ENCODE data around the gene CTNNA2.
"Not testable (repeated sequence)": the region's sequence is repeated elsewhere in the genome, so short reads cannot be mapped to it uniquely, and the experiment has no call there.

Gene CTNNA2

DNA sequence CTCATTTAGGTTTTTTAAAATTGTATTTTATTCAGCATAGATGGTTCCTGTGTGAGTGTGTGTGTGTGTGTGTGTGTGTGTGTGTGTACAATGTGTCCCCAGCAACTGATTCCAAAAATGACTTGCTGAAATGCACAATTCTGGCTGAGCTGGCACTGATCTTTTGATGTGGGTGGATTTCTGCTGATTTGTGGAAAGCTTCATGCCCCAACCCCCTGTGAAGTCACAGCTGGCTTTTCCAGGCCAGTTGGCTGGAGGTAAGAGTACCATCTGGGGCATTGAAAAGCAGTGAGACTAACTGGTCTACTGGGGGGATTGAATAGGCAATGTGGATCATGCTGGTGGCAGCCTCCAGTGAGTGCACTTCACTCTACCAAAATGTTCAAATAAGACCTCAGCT lies 604.5 kb downstream of the CTNNA2 start:
- H3K36me3 ChIP-seq (ENCODE audit: control insufficient read depth, insufficient read depth, low read length) = no peaks in the 10 kb centered on the region
- no peaks in the 10 kb centered on the region for H3K4me1 ChIP-seq (ENCODE audit: control insufficient read depth, insufficient read depth, low read length)
- no peaks in the 10 kb centered on the region for H3K9me3 ChIP-seq (ENCODE audit: control insufficient read depth, insufficient read depth, low read length)
- no peak overlapping the region for H3K9ac ChIP-seq (ENCODE audit: low read depth, low read length)
- H3K4me3 ChIP-seq (ENCODE audit: low read depth, low read length) = no peak overlapping the region
- no peaks in the 10 kb centered on the region for H3K27me3 ChIP-seq (ENCODE audit: control insufficient read depth, insufficient read depth, low read length)

- H3K9ac ChIP-seq (ENCODE audit: low read depth, low read length) = no peak overlapping the region
- no peaks in the 10 kb centered on the region for H3K9me3 ChIP-seq (ENCODE audit: control insufficient read depth, insufficient read depth, low read length)
- H3K36me3 ChIP-seq (ENCODE audit: control insufficient read depth, insufficient read depth, low read length) = no peaks in the 10 kb centered on the region
- no peak overlapping the region for H3K4me3 ChIP-seq (ENCODE audit: low read depth, low read length)
- no peaks in the 10 kb centered on the region for H3K4me1 ChIP-seq (ENCODE audit: control insufficient read depth, insufficient read depth, low read length)
- H3K27me3 ChIP-seq (ENCODE audit: control insufficient read depth, insufficient read depth, low read length) = no peaks in the 10 kb centered on the region
Observed at GRCh38 chr2:80120866-80121265, 608.0 kb downstream of the CTNNA2 start.

- H3K27me3 ChIP-seq (ENCODE audit: control insufficient read depth, insufficient read depth, low read length) = no peaks in the 10 kb centered on the region
- no peak overlapping the region for H3K9ac ChIP-seq (ENCODE audit: low read depth, low read length)
- H3K4me1 ChIP-seq (ENCODE audit: control insufficient read depth, insufficient read depth, low read length) = no peaks in the 10 kb centered on the region
Observed at GRCh38 chr2:80122675-80123074, 609.8 kb downstream of the CTNNA2 start.

GRCh38 chr2:80126596-80127189 lies 613.8 kb downstream of the CTNNA2 start:
- H3K4me3 ChIP-seq (ENCODE audit: low read depth, low read length) = no peak overlapping the region
- H3K9me3 ChIP-seq (ENCODE audit: control insufficient read depth, insufficient read depth, low read length) = no peaks in the 10 kb centered on the region
- H3K9ac ChIP-seq (ENCODE audit: low read depth, low read length) = no peak overlapping the region
- H3K36me3 ChIP-seq (ENCODE audit: control insufficient read depth, insufficient read depth, low read length) = no peaks in the 10 kb centered on the region
- no peaks in the 10 kb centered on the region for H3K27me3 ChIP-seq (ENCODE audit: control insufficient read depth, insufficient read depth, low read length)
- no peaks in the 10 kb centered on the region for H3K4me1 ChIP-seq (ENCODE audit: control insufficient read depth, insufficient read depth, low read length)

More at GRCh38 chr2:80122675-80123074, 609.8 kb downstream of the CTNNA2 start:
- no peaks in the 10 kb centered on the region for H3K36me3 ChIP-seq (ENCODE audit: control insufficient read depth, insufficient read depth, low read length)
- H3K4me3 ChIP-seq (ENCODE audit: low read depth, low read length) = no peak overlapping the region
- no peaks in the 10 kb centered on the region for H3K9me3 ChIP-seq (ENCODE audit: control insufficient read depth, insufficient read depth, low read length)

DNA sequence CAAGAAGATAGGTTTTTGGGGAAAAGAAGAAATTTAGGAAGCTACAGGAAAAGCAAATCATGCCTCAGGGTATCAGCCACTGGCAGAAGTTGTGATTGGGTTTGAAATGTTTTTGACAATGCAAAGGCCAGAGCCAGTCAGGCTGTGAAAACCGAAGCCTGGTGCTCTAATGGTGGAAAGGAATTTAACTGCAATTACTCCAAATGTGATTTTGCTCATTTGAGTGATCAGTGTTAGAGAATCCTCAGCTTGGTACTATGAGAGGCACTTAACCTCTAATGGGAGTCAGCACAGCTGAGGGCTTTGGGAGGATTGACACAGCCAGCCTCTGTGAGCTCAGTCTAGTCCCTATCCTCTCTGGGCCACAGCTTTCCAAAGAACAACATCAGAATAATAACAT lies 615.2 kb downstream of the CTNNA2 start:
- H3K36me3 ChIP-seq (ENCODE audit: control insufficient read depth, insufficient read depth, low read length) = no peaks in the 10 kb centered on the region

GRCh38 chr2:80132281-80132680 lies 619.4 kb downstream of the CTNNA2 start:
- H3K36me3 ChIP-seq (ENCODE audit: control insufficient read depth, insufficient read depth, low read length) = no peaks in the 10 kb centered on the region
- no peaks in the 10 kb centered on the region for H3K9me3 ChIP-seq (ENCODE audit: control insufficient read depth, insufficient read depth, low read length)
- H3K4me1 ChIP-seq (ENCODE audit: control insufficient read depth, insufficient read depth, low read length) = no peaks in the 10 kb centered on the region
- no peak overlapping the region for H3K9ac ChIP-seq (ENCODE audit: low read depth, low read length)
- no peak overlapping the region for H3K4me3 ChIP-seq (ENCODE audit: low read depth, low read length)
- H3K27me3 ChIP-seq (ENCODE audit: control insufficient read depth, insufficient read depth, low read length) = no peaks in the 10 kb centered on the region

More for the DNA sequence above, 615.2 kb downstream of the CTNNA2 start:
- Histone ChIP-seq H3K27me3 (ENCODE audit: control insufficient read depth, insufficient read depth, low read length) (no peaks in the 10 kb centered on the region), H3K4me3 (ENCODE audit: low read depth, low read length) (no peak overlapping the region), H3K9ac (ENCODE audit: low read depth, low read length) (no peak overlapping the region), H3K9me3 (ENCODE audit: control insufficient read depth, insufficient read depth, low read length) (no peaks in the 10 kb centered on the region), H3K4me1 (ENCODE audit: control insufficient read depth, insufficient read depth, low read length) (no peaks in the 10 kb centered on the region)

GRCh38 chr2:80135001-80135400 lies 622.1 kb downstream of the CTNNA2 start:
- Histone ChIP-seq H3K4me1 (ENCODE audit: control insufficient read depth, insufficient read depth, low read length) (no peaks in the 10 kb centered on the region), H3K9ac (ENCODE audit: low read depth, low read length) (no peak overlapping the region), H3K4me3 (ENCODE audit: low read depth, low read length) (no peak overlapping the region), H3K36me3 (ENCODE audit: control insufficient read depth, insufficient read depth, low read length) (no peaks in the 10 kb centered on the region), H3K9me3 (ENCODE audit: control insufficient read depth, insufficient read depth, low read length) (no peaks in the 10 kb centered on the region), H3K27me3 (ENCODE audit: control insufficient read depth, insufficient read depth, low read length) (no peaks in the 10 kb centered on the region)

- H3K27me3 ChIP-seq (ENCODE audit: control insufficient read depth, insufficient read depth, low read length) = no peaks in the 10 kb centered on the region
- H3K36me3 ChIP-seq (ENCODE audit: control insufficient read depth, insufficient read depth, low read length) = no peaks in the 10 kb centered on the region
- H3K9me3 ChIP-seq (ENCODE audit: control insufficient read depth, insufficient read depth, low read length) = no peaks in the 10 kb centered on the region
- H3K4me1 ChIP-seq (ENCODE audit: control insufficient read depth, insufficient read depth, low read length) = no peaks in the 10 kb centered on the region
- H3K9ac ChIP-seq (ENCODE audit: low read depth, low read length) = no peak overlapping the region
- H3K4me3 ChIP-seq (ENCODE audit: low read depth, low read length) = no peak overlapping the region
Observed at GRCh38 chr2:80136338-80136737, 623.5 kb downstream of the CTNNA2 start.

GRCh38 chr2:80139001-80139400 lies 626.1 kb downstream of the CTNNA2 start:
- Histone ChIP-seq H3K9me3 (ENCODE audit: control insufficient read depth, insufficient read depth, low read length) (no peaks in the 10 kb centered on the region), H3K4me1 (ENCODE audit: control insufficient read depth, insufficient read depth, low read length) (no peaks in the 10 kb centered on the region), H3K36me3 (ENCODE audit: control insufficient read depth, insufficient read depth, low read length) (no peaks in the 10 kb centered on the region), H3K4me3 (ENCODE audit: low read depth, low read length) (no peak overlapping the region), H3K9ac (ENCODE audit: low read depth, low read length) (no peak overlapping the region), H3K27me3 (ENCODE audit: control insufficient read depth, insufficient read depth, low read length) (no peaks in the 10 kb centered on the region)

GRCh38 chr2:80141007-80141726 lies 628.3 kb downstream of the CTNNA2 start:
- no peak overlapping the region for H3K9ac ChIP-seq (ENCODE audit: low read depth, low read length)
- no peaks in the 10 kb centered on the region for H3K4me1 ChIP-seq (ENCODE audit: control insufficient read depth, insufficient read depth, low read length)
- H3K4me3 ChIP-seq (ENCODE audit: low read depth, low read length) = no peak overlapping the region
- H3K36me3 ChIP-seq (ENCODE audit: control insufficient read depth, insufficient read depth, low read length) = no peaks in the 10 kb centered on the region
- no peaks in the 10 kb centered on the region for H3K9me3 ChIP-seq (ENCODE audit: control insufficient read depth, insufficient read depth, low read length)
- H3K27me3 ChIP-seq (ENCODE audit: control insufficient read depth, insufficient read depth, low read length) = no peaks in the 10 kb centered on the region

GRCh38 chr2:80145499-80145898 lies 632.6 kb downstream of the CTNNA2 start:
- Histone ChIP-seq H3K4me1 (ENCODE audit: control insufficient read depth, insufficient read depth, low read length) (no peaks in the 10 kb centered on the region), H3K27me3 (ENCODE audit: control insufficient read depth, insufficient read depth, low read length) (no peaks in the 10 kb centered on the region), H3K9ac (ENCODE audit: low read depth, low read length) (no peak overlapping the region), H3K9me3 (ENCODE audit: control insufficient read depth, insufficient read depth, low read length) (no peaks in the 10 kb centered on the region), H3K4me3 (ENCODE audit: low read depth, low read length) (no peak overlapping the region), H3K36me3 (ENCODE audit: control insufficient read depth, insufficient read depth, low read length) (no peaks in the 10 kb centered on the region)

- H3K4me1 ChIP-seq (ENCODE audit: control insufficient read depth, insufficient read depth, low read length); H3K4me3 ChIP-seq (ENCODE audit: low read depth, low read length); H3K9ac ChIP-seq (ENCODE audit: low read depth, low read length); H3K27me3 ChIP-seq (ENCODE audit: control insufficient read depth, insufficient read depth, low read length); H3K36me3 ChIP-seq (ENCODE audit: control insufficient read depth, insufficient read depth, low read length); H3K9me3 ChIP-seq (ENCODE audit: control insufficient read depth, insufficient read depth, low read length): not testable (repeated sequence)
Observed at GRCh38 chr2:80146757-80147156, 633.9 kb downstream of the CTNNA2 start.
